Measurements from ENCODE around the gene CHRNA5. TPM values are rescaled to one million over a fixed set of nuclear protein-coding genes. Genes with fewer than 3 reads are reported as not detected.
"Not testable (repeated sequence)": the region's sequence is repeated elsewhere in the genome, so short reads cannot be mapped to it uniquely, and the experiment has no call there.

The CHRNA5 gene
- total RNA-seq, 1 donor from 2014 or later: 55.3 TPM

- Mint-ChIP-seq H3K27ac (ENCODE audit: unreplicated experiment) (no peak overlapping the region), H3K4me3 (ENCODE audit: unreplicated experiment) (no peak overlapping the region), H3K36me3 (ENCODE audit: unreplicated experiment) (peaks cover 41% of the 10 kb centered on the region), H3K9me3 (ENCODE audit: unreplicated experiment) (peaks cover 17% of the 10 kb centered on the region), H3K27me3 (ENCODE audit: unreplicated experiment) (peaks cover 18% of the 10 kb centered on the region), H3K4me1 (ENCODE audit: low read depth, unreplicated experiment) (peaks cover 3% of the 10 kb centered on the region)
- no peak for DNase-seq
- no peak for TF ChIP-seq CTCF (IDR thresholded peaks at IDR 0.05; ENCODE audit: partially characterized antibody, unreplicated experiment)
Observed at GRCh38 chr15:78604420-78604819, 39.1 kb downstream of the CHRNA5 start.

DNA sequence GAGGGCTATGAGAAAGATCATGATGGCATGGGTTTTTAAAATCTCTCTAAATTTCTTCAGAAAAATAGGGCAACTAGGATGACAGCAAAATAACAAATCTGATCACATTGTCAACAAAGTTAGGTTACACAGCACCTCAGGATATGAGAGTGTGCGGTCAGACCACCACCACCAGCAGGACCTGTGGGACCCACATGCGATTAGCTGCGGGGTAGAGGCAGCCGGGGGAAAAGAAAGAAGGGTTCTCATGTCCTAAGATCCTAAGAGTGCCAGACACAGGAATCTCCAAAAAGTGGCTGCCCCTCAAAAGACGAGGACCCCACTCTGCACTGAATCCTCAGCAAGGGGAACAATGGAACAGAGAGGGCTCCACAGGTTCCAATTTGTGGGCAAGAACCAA, 39.9 kb downstream of the CHRNA5 start:
- H3K9me3 Mint-ChIP-seq (ENCODE audit: unreplicated experiment): peaks cover 17% of the 10 kb centered on the region
- no peak overlapping the region for H3K27ac Mint-ChIP-seq (ENCODE audit: unreplicated experiment)
- DNase-seq: no peak
- H3K36me3 Mint-ChIP-seq (ENCODE audit: unreplicated experiment): peaks cover 49% of the 10 kb centered on the region
- peaks cover 3% of the 10 kb centered on the region for H3K4me1 Mint-ChIP-seq (ENCODE audit: low read depth, unreplicated experiment)
- peak overlapping the region; percentile 42 for H3K4me3 Mint-ChIP-seq (ENCODE audit: unreplicated experiment)
- peaks cover 18% of the 10 kb centered on the region for H3K27me3 Mint-ChIP-seq (ENCODE audit: unreplicated experiment)
- TF ChIP-seq CTCF (IDR thresholded peaks at IDR 0.05; ENCODE audit: partially characterized antibody, unreplicated experiment): no peak

- Mint-ChIP-seq H3K4me3 (ENCODE audit: unreplicated experiment) (no peak overlapping the region), H3K4me1 (ENCODE audit: low read depth, unreplicated experiment) (peaks cover 3% of the 10 kb centered on the region), H3K9me3 (ENCODE audit: unreplicated experiment) (peaks cover 17% of the 10 kb centered on the region), H3K27me3 (ENCODE audit: unreplicated experiment) (peaks cover 18% of the 10 kb centered on the region), H3K36me3 (ENCODE audit: unreplicated experiment) (peaks cover 50% of the 10 kb centered on the region), H3K27ac (ENCODE audit: unreplicated experiment) (no peak overlapping the region)
- TF ChIP-seq CTCF (IDR thresholded peaks at IDR 0.05; ENCODE audit: partially characterized antibody, unreplicated experiment): no peak
- no peak for DNase-seq
Observed at GRCh38 chr15:78605680-78606079, 40.4 kb downstream of the CHRNA5 start.

DNA sequence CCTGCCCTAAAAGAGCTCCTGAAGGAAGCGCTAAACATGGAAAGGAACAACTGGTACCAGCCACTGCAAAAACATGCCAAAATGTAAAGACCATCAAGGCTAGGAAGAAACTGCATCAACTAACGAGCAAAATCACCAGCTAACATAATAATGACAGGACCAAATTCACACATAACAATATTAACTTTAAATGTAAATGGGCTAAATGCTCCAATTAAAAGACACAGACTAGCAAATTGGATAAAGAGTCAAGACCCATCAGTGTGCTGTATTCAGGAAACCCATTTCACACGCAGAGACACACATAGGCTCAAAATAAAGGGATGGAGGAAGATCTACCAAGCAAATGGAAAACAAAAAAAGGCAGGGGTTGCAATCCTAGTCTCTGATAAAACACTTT, 44.2 kb downstream of the CHRNA5 start:
- not testable (repeated sequence) for H3K27me3 Mint-ChIP-seq (ENCODE audit: unreplicated experiment); H3K4me3 Mint-ChIP-seq (ENCODE audit: unreplicated experiment); DNase-seq; H3K4me1 Mint-ChIP-seq (ENCODE audit: low read depth, unreplicated experiment)
- peaks cover 44% of the 10 kb centered on the region for H3K36me3 Mint-ChIP-seq (ENCODE audit: unreplicated experiment)
- H3K9me3 Mint-ChIP-seq (ENCODE audit: unreplicated experiment): peaks cover 14% of the 10 kb centered on the region
- H3K27ac Mint-ChIP-seq (ENCODE audit: unreplicated experiment): peak overlapping the region; percentile 45

- H3K36me3 Mint-ChIP-seq (ENCODE audit: unreplicated experiment): peaks cover 23% of the 10 kb centered on the region
- H3K9me3 Mint-ChIP-seq (ENCODE audit: unreplicated experiment): peaks cover 16% of the 10 kb centered on the region
- peaks cover 12% of the 10 kb centered on the region for H3K27me3 Mint-ChIP-seq (ENCODE audit: unreplicated experiment)
- DNase-seq: no peak
- TF ChIP-seq CTCF (IDR thresholded peaks at IDR 0.05; ENCODE audit: partially characterized antibody, unreplicated experiment): no peak
- peaks cover 22% of the 10 kb centered on the region for H3K4me1 Mint-ChIP-seq (ENCODE audit: low read depth, unreplicated experiment)
- H3K4me3 Mint-ChIP-seq (ENCODE audit: unreplicated experiment): no peak overlapping the region
- H3K27ac Mint-ChIP-seq (ENCODE audit: unreplicated experiment): no peak overlapping the region
Observed at GRCh38 chr15:78614021-78614420, 48.7 kb downstream of the CHRNA5 start.
